ENCODE data around the gene ESPNL.

DNA sequence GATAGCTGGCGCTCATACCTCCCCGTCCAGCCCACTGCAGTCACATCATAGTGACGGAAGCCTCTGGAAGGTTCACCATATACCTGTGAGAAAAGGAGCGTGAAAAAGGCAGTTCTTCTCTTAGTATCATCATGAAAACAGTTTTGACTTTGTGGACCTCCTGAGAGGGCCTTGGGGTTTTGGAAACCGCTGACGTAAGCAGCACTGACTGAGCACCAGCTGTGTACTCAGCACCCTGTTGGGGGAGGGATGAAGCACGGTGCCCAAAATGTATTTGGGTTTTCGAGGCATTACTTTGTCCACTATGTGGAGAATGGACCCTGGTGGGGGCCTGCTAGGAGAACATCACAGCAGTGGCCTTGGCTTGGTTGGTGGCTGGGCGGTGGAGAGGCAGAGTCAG, 33.9 kb upstream of the ESPNL start:
- TF ChIP-seq, protein P1, sequence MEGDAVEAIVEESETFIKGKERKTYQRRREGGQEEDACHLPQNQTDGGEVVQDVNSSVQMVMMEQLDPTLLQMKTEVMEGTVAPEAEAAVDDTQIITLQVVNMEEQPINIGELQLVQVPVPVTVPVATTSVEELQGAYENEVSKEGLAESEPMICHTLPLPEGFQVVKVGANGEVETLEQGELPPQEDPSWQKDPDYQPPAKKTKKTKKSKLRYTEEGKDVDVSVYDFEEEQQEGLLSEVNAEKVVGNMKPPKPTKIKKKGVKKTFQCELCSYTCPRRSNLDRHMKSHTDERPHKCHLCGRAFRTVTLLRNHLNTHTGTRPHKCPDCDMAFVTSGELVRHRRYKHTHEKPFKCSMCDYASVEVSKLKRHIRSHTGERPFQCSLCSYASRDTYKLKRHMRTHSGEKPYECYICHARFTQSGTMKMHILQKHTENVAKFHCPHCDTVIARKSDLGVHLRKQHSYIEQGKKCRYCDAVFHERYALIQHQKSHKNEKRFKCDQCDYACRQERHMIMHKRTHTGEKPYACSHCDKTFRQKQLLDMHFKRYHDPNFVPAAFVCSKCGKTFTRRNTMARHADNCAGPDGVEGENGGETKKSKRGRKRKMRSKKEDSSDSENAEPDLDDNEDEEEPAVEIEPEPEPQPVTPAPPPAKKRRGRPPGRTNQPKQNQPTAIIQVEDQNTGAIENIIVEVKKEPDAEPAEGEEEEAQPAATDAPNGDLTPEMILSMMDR (IDR thresholded peaks at IDR 0.05): no peak
- no peak for TF ChIP-seq POLR2A (IDR thresholded peaks at IDR 0.05)
- TF ChIP-seq EP300 (IDR thresholded peaks at IDR 0.05): no peak
